Dermis blood vessel endothelial cell (primary cell): ENCODE results near the gene TRMT1. TPM values are rescaled to one million over a fixed set of nuclear protein-coding genes. Genes with fewer than 3 reads are reported as not detected.
"Not testable (repeated sequence)": the region's sequence is repeated elsewhere in the genome, so short reads cannot be mapped to it uniquely, and the experiment has no call there.

Experiments
- DNase-seq: peaks from one replicate; pipeline ENCODE4 v3.0.0; 2010
- total RNA-seq: library from RNA; depleted of rRNA; stranded (reverse); fragments of >200 nt; gene quantifications from 2 replicates; pipeline ENCODE4 v1.2.3, GENCODE V29; 2014

TRMT1 gene
- total RNA-seq, result 44.7 and 47.0 TPM in 2 replicates

GRCh38 chr19:13116282-13117175 is at the start of gene TRMT1:
TRMT1 (minus strand) TSS chr19:13116740; CDS start chr19:13116399, 341 bp downstream.
- peak; percentile 96 for DNase-seq

GRCh38 chr19:13166151-13166550 is 49.6 kb upstream of the TRMT1 start:
- not testable (repeated sequence) for DNase-seq

- DNase-seq, result peak; percentile 38
These were observed 48.8 kb upstream of the TRMT1 start for GRCh38 chr19:13165162-13165997.

GRCh38 chr19:13164343-13165161 is 48.0 kb upstream of the TRMT1 start:
- peak; percentile 93 for DNase-seq

GRCh38 chr19:13163609-13164342 is 47.2 kb upstream of the TRMT1 start:
- DNase-seq, result peak; percentile 74

GRCh38 chr19:13162724-13163608 is 46.4 kb upstream of the TRMT1 start:
- DNase-seq, result peak; percentile 99

DNA sequence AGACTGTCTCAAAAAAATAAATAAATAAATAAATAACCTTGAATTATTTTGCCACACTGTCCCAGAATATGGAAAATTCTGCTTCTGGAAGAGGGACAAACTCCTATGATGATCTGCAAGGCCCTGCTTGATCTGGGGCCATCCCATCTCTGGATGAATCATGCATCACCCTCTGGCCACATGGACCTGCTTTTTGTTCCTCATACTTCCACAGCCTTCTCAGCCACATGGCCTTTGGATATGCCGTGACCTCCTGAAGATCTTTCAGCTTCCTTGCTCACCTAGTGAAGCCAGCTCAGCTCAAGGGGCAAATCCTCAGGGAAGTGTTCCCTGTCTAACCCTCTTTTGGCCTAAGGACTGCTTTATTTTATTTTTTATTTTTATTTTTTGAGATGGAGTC is 44.0 kb upstream of the TRMT1 start:
- no peak for DNase-seq

GRCh38 chr19:13159713-13160112 is 43.2 kb upstream of the TRMT1 start:
- no peak for DNase-seq

DNA sequence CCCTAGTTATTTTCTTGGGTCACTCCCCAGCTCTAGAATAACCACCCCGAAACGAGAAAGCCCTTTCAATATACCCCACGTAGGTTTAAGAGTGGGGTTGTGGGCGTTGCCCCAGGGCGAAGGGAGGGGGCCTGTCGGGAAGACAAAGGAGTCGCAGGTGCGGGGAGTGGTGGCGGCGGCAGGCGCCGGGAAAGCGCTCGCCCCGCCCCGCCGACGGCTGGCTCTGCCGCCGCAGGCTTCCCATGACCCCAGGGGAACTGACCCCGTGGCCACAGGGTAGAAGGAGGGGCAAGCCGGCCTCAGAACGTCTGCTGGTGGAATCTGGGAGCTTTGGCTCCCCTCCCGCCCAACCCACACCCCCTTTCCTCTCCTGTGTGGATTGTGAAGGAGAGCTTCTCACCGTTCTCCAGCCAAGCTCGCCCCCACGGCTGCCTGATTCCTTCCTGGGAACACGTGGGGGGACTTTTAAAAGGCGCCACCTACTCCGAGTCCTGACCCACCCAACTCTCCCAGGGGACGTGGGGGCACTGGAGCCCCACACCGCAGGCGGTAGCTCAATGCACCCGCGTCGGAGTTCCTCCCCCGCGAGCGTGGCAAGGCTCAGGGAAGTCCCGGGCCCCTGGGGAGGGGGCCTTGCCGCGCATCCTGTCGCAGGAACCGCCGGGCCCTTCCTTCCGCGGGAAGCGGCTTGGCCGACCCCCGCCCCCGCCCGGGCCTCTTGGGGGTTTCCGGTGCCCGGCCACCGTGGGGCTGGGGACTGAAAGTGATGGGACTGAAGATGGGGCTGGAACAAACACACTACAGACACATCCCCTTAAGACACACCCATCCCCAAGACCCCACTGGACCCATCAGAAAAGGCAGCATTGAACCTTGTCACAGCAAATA is 39.2 kb upstream of the TRMT1 start:
- peak; percentile 88 for DNase-seq

DNA sequence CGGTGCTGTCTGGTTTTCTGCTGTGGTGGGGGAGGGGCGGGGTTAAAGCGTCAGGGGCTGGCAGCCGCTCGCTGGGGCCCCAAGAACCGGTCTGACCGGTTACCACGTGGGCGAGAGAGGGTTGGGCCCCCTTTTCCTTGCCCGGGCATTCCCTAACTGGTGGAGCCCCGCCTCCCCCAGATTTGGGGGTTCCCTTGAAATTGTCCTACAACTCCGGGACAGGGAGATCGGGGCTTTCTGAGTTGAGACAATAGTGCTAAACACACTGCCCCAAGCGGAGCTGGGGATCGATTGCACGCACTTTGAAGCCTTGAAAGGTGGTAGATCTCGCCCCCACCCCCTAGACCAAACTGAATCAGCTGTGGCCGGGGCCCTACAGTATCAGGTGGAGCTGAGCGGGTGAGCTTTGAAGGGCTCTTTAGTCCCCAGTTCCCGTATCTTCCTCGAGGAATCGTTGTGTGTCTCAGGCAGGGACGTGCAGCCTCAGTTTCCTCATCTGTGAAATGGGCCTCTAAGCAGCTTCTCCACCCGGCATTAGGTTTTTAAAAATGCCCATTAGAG is 38.5 kb upstream of the TRMT1 start:
- DNase-seq, result peak; percentile 80

GRCh38 chr19:13154241-13154778 is 37.8 kb upstream of the TRMT1 start:
- DNase-seq, result peak; percentile 93

GRCh38 chr19:13153569-13154240 is 37.2 kb upstream of the TRMT1 start:
- peak; percentile 62 for DNase-seq

DNA sequence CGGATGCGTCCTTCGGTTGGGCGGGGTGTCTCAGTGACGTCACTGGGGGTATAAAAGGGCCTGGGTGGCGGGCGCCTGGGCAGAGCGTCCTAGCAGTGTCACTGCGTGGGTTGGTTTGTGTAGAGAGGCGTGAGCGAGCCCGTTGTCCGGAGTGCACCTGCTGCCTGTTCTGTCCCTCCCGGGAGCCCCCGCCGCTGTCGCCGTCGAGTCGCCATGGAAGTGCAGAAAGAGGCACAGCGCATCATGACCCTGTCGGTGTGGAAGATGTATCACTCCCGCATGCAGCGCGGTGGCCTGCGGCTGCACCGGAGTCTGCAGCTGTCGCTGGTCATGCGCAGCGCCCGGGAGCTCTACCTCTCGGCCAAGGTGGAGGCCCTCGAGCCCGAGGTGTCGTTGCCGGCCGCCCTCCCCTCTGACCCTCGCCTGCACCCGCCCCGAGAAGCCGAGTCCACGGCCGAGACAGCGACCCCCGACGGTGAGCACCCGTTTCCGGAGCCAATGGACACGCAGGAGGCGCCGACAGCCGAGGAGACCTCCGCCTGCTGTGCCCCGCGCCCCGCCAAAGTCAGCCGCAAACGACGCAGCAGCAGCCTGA is 36.5 kb upstream of the TRMT1 start:
- peak; percentile 96 for DNase-seq

DNA sequence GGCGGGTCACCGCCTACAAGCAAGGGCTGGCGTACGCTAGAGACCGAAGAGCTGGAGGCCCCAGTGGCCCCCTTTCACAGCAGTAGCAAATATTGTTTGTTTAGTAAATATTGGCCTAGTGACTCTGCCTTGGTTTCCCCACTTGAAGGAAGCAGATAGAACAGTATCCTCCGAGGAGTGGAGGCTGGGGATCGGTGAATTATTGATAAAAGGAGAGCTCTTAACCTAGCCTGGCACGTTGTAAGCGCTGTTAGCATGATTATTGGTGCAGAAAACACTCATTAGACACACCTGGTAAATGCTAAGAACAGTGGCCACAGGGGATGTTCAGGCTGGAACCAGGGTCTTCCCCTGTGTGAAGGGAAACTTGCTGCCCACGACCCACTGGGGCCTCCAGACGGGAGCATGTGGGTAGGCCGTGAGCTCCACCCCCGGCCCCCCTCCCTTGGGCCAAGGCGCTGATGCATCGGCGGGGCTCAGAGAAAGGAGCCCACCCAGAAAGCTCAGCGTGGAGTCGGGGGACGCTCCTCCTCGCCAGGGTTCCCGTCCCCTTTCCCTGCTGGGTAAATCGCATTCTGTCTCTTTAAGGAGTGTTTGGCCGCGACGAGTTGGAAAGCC is 35.9 kb upstream of the TRMT1 start:
- no peak for DNase-seq

- peak; percentile 98 for DNase-seq
These were observed 35.2 kb upstream of the TRMT1 start for GRCh38 chr19:13151605-13152355.

GRCh38 chr19:13150931-13151604 is 34.5 kb upstream of the TRMT1 start:
- DNase-seq, result peak; percentile 42
